Subcutaneous abdominal adipose tissue (tissue), 5 donors: Measurements from ENCODE around the gene SCAF4.
"Not testable (repeated sequence)": the region's sequence is repeated elsewhere in the genome, so short reads cannot be mapped to it uniquely, and the experiment has no call there.

Experiments
- H3K27ac ChIP-seq: one replicate; pipeline ENCODE4 v1.7.0; 2013; ENCODE audit warnings: low read depth, mild to moderate bottlenecking, inconsistent platforms, low read length, moderate library complexity
- H3K27me3 ChIP-seq, 5 donors: one replicate each; pipeline ENCODE4 v1.7.0; 2013; ENCODE audit warnings: low read length in 5 of 5, inconsistent platforms in 1 of 5; ENCODE audit not compliant: control insufficient read depth in 5 of 5, insufficient read depth in 4 of 5
- H3K36me3 ChIP-seq, 5 donors: one replicate each; pipeline ENCODE4 v1.7.0; 2013; ENCODE audit warnings: low read length in 5 of 5; ENCODE audit not compliant: control insufficient read depth in 5 of 5, insufficient read depth in 5 of 5
- H3K4me1 ChIP-seq, 5 donors: one replicate each; pipeline ENCODE4 v1.7.0; 2013; ENCODE audit warnings: low read length in 5 of 5, mild to moderate bottlenecking in 3 of 5, moderate library complexity in 1 of 5; ENCODE audit not compliant: control insufficient read depth in 5 of 5, insufficient read depth in 5 of 5
- H3K4me3 ChIP-seq, 5 donors: one replicate each; pipeline ENCODE4 v1.7.0; 2013; ENCODE audit warnings: low read length in 5 of 5, low read depth in 1 of 5
- H3K9ac ChIP-seq, 5 donors: one replicate each; pipeline ENCODE4 v1.7.0; 2013; ENCODE audit warnings: low read length in 5 of 5, mild to moderate bottlenecking in 4 of 5, moderate library complexity in 3 of 5
- H3K9me3 ChIP-seq, 5 donors: one replicate each; pipeline ENCODE4 v1.7.0; 2013; ENCODE audit warnings: low read length in 5 of 5; ENCODE audit not compliant: control insufficient read depth in 5 of 5
- donor health status: healthy.
- donor health status: healthy.
- donor health status: healthy.
- donor health status: healthy.
- donor health status: healthy.

SCAF4 gene

DNA sequence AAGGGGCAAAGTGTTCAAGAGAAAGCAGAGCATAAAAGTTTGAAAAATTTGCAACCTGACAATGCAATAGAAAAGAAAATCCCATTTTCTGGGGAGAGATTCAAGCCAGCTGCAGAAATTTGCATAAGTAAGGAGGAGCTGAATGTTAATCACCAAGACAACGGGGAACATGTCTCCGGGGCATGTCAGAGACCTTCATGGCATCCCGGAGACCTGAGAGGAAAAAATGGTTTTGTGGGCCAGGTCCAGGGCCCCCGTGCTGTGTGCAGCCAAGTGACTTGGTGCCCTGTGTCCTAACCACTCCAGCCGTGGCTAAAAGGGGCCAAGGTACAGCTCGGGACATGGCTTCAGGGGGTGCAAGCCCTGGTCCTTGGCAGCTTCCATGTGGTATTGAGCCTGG is 33.9 kb upstream of the SCAF4 start:
- H3K36me3 ChIP-seq, H3K4me3 ChIP-seq, H3K4me1 ChIP-seq, H3K9ac ChIP-seq, H3K27ac ChIP-seq, H3K9me3 ChIP-seq, H3K27me3 ChIP-seq: not testable (repeated sequence)

DNA sequence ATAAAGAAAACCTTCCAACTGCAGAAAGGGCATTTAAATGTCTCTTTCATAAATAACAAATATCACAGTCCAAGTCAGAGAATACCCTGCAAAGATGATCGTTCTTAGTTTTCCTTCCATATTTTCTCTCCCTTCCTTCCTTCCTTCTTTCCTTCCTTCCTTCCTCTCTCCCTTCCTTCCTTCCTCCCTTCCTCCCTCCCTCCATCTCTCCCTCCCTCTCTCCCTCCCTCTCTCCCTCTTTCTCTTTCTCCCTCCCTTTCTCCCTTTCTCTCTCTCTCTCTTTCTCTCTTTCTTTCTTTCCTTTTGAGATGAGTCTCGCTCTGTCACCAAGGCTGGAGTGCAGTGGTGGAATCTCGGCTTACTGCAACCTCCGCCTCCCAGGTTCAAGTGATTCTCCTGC is 29.0 kb upstream of the SCAF4 start:
- H3K36me3 ChIP-seq: no peaks in the 10 kb centered on the region
- H3K27me3 ChIP-seq: peaks cover 0 to 3% (median 0%) of the 10 kb centered on the region in 5 donors
- H3K4me1 ChIP-seq: no peaks in the 10 kb centered on the region
- no peaks in the 10 kb centered on the region for H3K9me3 ChIP-seq
- no peak overlapping the region for H3K4me3 ChIP-seq
- no peak overlapping the region for H3K9ac ChIP-seq
- H3K27ac ChIP-seq: no peak overlapping the region

DNA sequence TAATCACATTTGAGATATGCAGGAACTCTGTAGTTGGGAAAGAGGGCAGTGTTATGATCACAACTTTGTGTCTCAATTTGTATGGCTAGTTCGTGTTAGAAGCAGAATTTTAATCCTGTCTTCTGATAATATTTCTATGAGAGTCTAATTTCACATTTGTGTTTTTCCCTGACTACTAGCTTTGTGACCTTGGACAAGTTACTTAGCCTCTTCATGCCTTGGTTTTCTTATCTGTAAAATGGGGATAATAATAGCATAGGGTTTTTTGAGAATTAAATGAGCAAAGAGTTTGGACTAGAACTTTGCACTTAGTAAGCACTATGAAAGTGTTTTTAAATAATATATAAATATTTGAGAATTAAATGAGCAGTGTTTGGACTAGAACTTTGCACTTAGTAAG is 24.9 kb upstream of the SCAF4 start:
- H3K27me3 ChIP-seq: peaks cover 0 to 3% (median 0%) of the 10 kb centered on the region in 5 donors
- H3K4me3 ChIP-seq: no peak overlapping the region
- H3K4me1 ChIP-seq: peaks cover 0 to 10% (median 0%) of the 10 kb centered on the region in 5 donors
- no peak overlapping the region for H3K9ac ChIP-seq
- no peaks in the 10 kb centered on the region for H3K36me3 ChIP-seq
- no peaks in the 10 kb centered on the region for H3K9me3 ChIP-seq
- H3K27ac ChIP-seq: no peak overlapping the region

DNA sequence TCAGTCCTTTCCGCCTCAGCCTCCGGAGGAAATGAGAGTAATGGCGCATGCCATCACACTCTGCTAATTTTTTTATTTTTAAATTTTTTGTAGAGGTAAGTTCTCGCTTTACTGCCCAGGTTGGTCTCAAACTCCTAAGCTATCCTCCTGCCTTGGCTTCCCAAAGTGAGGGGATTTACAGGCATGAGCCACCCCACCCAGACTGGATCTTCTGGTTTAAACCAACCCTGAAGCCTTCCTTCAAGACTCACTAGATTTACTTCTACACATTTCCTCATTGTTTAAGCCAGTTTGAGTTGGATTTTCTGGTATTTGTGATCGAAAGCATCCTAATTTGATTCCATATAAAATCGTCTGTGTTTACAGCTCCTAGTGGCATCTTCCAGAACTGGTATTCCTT is 23.1 kb upstream of the SCAF4 start:
- Histone ChIP-seq H3K9ac (no peak overlapping the region), H3K27me3 (peaks cover 0 to 3% (median 0%) of the 10 kb centered on the region in 5 donors), H3K36me3 (no peaks in the 10 kb centered on the region), H3K9me3 (no peaks in the 10 kb centered on the region), H3K4me3 (no peak overlapping the region), H3K4me1 (peaks cover 0 to 10% (median 0%) of the 10 kb centered on the region in 5 donors), H3K27ac (no peak overlapping the region)

DNA sequence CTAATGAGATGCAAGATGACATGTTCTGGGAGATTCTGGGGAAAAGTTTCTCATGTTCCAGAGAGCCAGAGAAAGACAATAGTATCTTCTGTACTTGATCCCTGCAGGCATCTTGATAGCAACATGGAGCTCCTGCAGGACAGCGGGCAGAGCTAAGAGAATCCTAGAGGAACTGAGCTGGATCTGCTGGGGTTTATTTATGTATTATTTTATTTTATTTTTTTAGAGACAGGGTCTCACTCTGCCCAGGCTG is 22.7 kb upstream of the SCAF4 start:
- no peak overlapping the region for H3K27ac ChIP-seq
- H3K27me3 ChIP-seq: peaks cover 0 to 3% (median 0%) of the 10 kb centered on the region in 5 donors
- peaks cover 0 to 10% (median 0%) of the 10 kb centered on the region in 5 donors for H3K4me1 ChIP-seq
- no peak overlapping the region for H3K4me3 ChIP-seq
- no peak overlapping the region for H3K9ac ChIP-seq
- no peaks in the 10 kb centered on the region for H3K9me3 ChIP-seq
- H3K36me3 ChIP-seq: no peaks in the 10 kb centered on the region

DNA sequence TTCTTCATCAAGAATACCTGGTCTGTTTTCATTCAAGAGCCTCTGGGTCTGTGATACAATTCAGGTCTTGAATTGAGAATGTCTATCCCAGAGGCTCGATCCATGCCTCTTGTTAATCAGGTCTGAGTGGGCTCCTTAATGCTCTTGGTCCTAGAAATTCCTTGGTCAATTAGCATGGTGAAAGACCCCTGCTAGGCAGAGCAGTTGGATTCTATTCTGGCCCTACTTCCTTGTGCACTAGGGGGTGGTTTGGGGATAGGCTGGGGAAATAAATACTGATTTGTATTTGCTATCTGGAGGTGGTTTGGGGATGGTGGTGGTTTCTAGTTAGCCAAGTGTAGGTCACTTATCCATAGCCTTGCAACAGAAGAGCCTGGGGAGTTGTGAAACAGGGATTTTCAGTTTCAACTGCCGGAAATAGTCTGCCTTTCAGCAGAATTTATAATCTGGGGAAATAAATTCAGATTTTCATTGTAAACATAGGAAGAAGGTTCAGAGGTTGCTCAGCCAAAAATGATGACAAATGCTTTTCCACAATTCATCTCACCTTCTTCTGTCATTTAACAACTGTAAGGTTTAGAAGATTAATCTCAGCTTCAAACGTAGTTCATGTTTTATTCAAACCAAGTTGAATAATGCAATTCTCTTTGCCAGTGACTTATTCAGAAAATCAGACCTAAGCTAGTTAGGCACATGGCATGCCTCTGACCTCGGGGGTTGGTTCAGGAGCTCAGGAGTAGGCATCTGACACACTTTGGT is 22.2 kb upstream of the SCAF4 start:
- Histone ChIP-seq H3K27me3 (peaks cover 0 to 3% (median 0%) of the 10 kb centered on the region in 5 donors), H3K9ac (no peak overlapping the region), H3K4me3 (no peak overlapping the region), H3K9me3 (no peaks in the 10 kb centered on the region), H3K36me3 (no peaks in the 10 kb centered on the region), H3K4me1 (peaks cover 0 to 10% (median 0%) of the 10 kb centered on the region in 5 donors), H3K27ac (no peak overlapping the region)

DNA sequence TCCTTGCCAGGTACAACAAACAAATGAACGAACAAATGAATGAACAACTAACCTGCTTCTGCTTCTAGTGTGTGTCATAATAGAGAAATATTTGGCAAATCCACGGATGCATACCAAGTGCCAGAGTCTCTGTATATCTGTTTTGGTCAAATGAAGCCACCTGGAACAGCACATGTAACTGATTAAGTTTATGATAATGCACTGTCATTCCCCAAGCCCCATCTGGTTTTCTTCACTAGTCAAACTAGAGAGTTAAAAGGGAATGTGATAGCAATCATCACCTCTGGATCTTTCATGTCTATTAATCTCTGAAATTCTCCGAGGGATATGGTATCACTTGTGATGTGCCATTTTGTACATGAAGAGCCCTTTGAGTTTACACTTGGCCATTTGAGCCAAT is 21.0 kb upstream of the SCAF4 start:
- Histone ChIP-seq H3K9me3 (no peaks in the 10 kb centered on the region), H3K27me3 (no peaks in the 10 kb centered on the region), H3K27ac (no peak overlapping the region), H3K36me3 (no peaks in the 10 kb centered on the region), H3K9ac (no peak overlapping the region), H3K4me1 (peaks cover 0 to 10% (median 0%) of the 10 kb centered on the region in 5 donors), H3K4me3 (no peak overlapping the region)

DNA sequence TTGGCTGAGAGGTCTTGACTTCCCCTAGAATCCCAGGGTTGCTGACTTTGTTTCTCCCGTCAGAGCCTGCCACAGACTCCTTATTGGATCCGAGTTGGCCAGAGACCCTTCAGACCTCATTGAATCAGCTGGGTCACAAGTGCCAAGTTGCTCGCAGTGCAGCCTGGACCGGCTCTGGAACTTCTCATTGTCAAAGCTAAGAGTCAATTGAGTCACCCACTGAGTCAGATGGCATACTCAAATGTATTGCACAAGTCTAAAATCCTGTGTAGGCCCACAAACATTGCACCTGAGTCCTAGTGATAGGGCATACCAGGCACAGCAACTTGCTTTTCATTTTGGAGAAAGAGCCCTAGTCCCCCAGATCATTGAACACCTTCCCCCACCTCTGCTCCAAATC is 20.4 kb upstream of the SCAF4 start:
- H3K27ac ChIP-seq: no peak overlapping the region
- H3K27me3 ChIP-seq: no peaks in the 10 kb centered on the region
- H3K9ac ChIP-seq: no peak overlapping the region
- peaks cover 0 to 10% (median 0%) of the 10 kb centered on the region in 5 donors for H3K4me1 ChIP-seq
- peaks cover 0 to 1% (median 0%) of the 10 kb centered on the region in 5 donors for H3K9me3 ChIP-seq
- H3K4me3 ChIP-seq: no peak overlapping the region
- no peaks in the 10 kb centered on the region for H3K36me3 ChIP-seq

DNA sequence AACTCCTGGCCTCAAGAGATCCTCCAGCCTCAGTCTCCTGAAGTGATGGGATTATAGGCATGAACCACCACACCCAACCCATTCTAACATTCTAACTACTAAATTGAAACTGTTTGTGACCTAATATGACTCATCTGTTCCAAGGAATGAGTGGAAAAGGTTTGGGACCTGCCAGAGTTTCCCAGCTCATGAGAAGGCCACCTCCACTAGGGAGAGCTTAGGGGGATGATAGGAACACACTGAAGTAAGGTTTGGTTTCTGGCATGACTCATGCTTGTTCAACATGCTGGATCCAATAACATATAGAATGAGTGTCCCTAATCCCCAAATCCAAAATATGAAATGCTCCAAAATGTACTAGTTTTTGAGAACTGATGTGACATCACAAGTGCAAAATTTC is 18.9 kb upstream of the SCAF4 start:
- Histone ChIP-seq H3K36me3 (no peaks in the 10 kb centered on the region), H3K27me3 (no peaks in the 10 kb centered on the region), H3K27ac (no peak overlapping the region), H3K4me3 (no peak overlapping the region), H3K9me3 (peaks cover 0 to 7% (median 0%) of the 10 kb centered on the region in 5 donors), H3K9ac (no peak overlapping the region), H3K4me1 (peaks cover 0 to 10% (median 0%) of the 10 kb centered on the region in 5 donors)

DNA sequence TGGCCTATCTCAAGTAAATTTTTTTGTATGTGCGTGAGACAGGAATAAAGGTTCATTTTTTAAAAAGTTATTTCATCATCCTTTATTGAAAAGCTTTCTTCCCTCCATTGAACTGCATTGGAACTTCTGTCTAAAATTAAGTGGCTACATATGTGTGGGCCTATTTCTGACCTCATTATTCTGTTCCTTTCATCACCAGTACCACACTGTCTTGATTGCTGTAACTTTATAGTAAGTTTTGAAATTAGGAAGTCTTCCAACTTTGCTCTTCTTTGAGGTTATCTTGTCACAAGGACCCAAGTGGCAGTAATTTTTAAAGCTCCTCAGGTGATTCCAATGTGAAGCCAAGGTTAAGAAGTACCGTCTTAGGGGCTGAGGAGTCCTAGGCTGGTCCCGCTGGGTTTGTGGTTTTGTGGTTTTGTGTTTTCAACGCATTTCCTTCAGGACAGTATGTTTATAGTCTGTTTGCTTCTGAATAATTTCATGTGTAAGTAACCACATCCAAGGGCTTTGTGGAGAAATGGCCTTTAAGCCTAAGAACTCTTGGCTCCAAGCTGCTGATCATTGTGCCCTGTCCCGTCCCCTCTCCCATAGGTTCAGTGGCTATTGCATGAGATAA is 12.4 kb upstream of the SCAF4 start:
- H3K4me3 ChIP-seq: no peak overlapping the region
- H3K9me3 ChIP-seq: peaks cover 0 to 7% (median 0%) of the 10 kb centered on the region in 5 donors
- no peak overlapping the region for H3K9ac ChIP-seq
- no peaks in the 10 kb centered on the region for H3K36me3 ChIP-seq
- H3K27me3 ChIP-seq: no peaks in the 10 kb centered on the region
- no peak overlapping the region for H3K27ac ChIP-seq
- H3K4me1 ChIP-seq: no peaks in the 10 kb centered on the region
